BE2C (cell line): ENCODE results near the gene GPR153.

Experiments
- DNase-seq: peaks from one replicate; pipeline ENCODE4 v3.0.0-alpha.2; 2020
- H3K27me3 ChIP-seq: fragments of 250-450 bp; sonication (Bioruptor Pico); 2 replicates; pipeline ENCODE4 v1.5.1; 2020; ENCODE audit warnings: mild to moderate bottlenecking
- H3K36me3 ChIP-seq: fragments of 250-450 bp; sonication (Bioruptor Pico); 2 replicates; pipeline ENCODE4 v1.5.1; 2020; ENCODE audit warnings: mild to moderate bottlenecking
- H3K4me1 ChIP-seq: fragments of 250-450 bp; sonication (Bioruptor Pico); 2 replicates; pipeline ENCODE4 v1.5.1; 2020
- H3K4me3 ChIP-seq: 2 replicates; pipeline ENCODE4 v1.5.1; 2011; ENCODE audit warnings: low read depth, low read length
- H3K9me3 ChIP-seq: fragments of 250-450 bp; sonication (Bioruptor Pico); 2 replicates; pipeline ENCODE4 v1.5.1; 2020
- CTCF ChIP-seq: IDR thresholded peaks from 2 replicates; pipeline ENCODE4 v1.5.1; 2012; ENCODE audit warnings: mild to moderate bottlenecking, low read depth, low read length

The GPR153 gene

GRCh38 chr1:6288026-6288425, 27.1 kb upstream of the GPR153 start:
- no peak overlapping the region for H3K4me3 ChIP-seq
- H3K4me1 ChIP-seq, result no peaks in the 10 kb centered on the region
- no peaks in the 10 kb centered on the region for H3K36me3 ChIP-seq
- H3K27me3 ChIP-seq, result no peaks in the 10 kb centered on the region
- H3K9me3 ChIP-seq, result no peaks in the 10 kb centered on the region
- no peak for DNase-seq
- TF ChIP-seq CTCF, result no peak

- no peaks in the 10 kb centered on the region for H3K4me1 ChIP-seq
- no peak for DNase-seq
- H3K27me3 ChIP-seq, result no peaks in the 10 kb centered on the region
- H3K4me3 ChIP-seq, result no peak overlapping the region
- no peaks in the 10 kb centered on the region for H3K36me3 ChIP-seq
- H3K9me3 ChIP-seq, result no peaks in the 10 kb centered on the region
- no peak for TF ChIP-seq CTCF
Measured at GRCh38 chr1:6287431-6287886, 26.6 kb upstream of the GPR153 start.

- no peaks in the 10 kb centered on the region for H3K4me1 ChIP-seq
- H3K4me3 ChIP-seq, result no peak overlapping the region
- no peak for DNase-seq
- no peak for TF ChIP-seq CTCF
- no peaks in the 10 kb centered on the region for H3K27me3 ChIP-seq
- no peaks in the 10 kb centered on the region for H3K9me3 ChIP-seq
- no peaks in the 10 kb centered on the region for H3K36me3 ChIP-seq
Measured at GRCh38 chr1:6287029-6287428, 26.1 kb upstream of the GPR153 start.

GRCh38 chr1:6286266-6286665, 25.4 kb upstream of the GPR153 start:
- Histone ChIP-seq H3K36me3 (no peaks in the 10 kb centered on the region), H3K4me3 (no peak overlapping the region), H3K27me3 (no peaks in the 10 kb centered on the region), H3K4me1 (no peaks in the 10 kb centered on the region), H3K9me3 (no peaks in the 10 kb centered on the region)
- TF ChIP-seq CTCF, result no peak
- DNase-seq, result no peak

GRCh38 chr1:6285336-6285735, 24.4 kb upstream of the GPR153 start:
- Histone ChIP-seq H3K36me3 (no peaks in the 10 kb centered on the region), H3K4me1 (no peaks in the 10 kb centered on the region), H3K4me3 (no peak overlapping the region), H3K27me3 (no peaks in the 10 kb centered on the region), H3K9me3 (no peaks in the 10 kb centered on the region)
- DNase-seq, result no peak
- TF ChIP-seq CTCF, result no peak

- H3K4me1 ChIP-seq, result no peaks in the 10 kb centered on the region
- no peaks in the 10 kb centered on the region for H3K36me3 ChIP-seq
- H3K4me3 ChIP-seq, result no peak overlapping the region
- DNase-seq, result no peak
- no peaks in the 10 kb centered on the region for H3K9me3 ChIP-seq
- no peak for TF ChIP-seq CTCF
- no peaks in the 10 kb centered on the region for H3K27me3 ChIP-seq
Measured at GRCh38 chr1:6282577-6283270, 21.8 kb upstream of the GPR153 start.
